ENCODE measurements around the gene SIMC1.
A peak's percentile ranks its signal among the peaks of the same experiment; 100 is the strongest.
"Not testable (repeated sequence)": the region's sequence is repeated elsewhere in the genome, so short reads cannot be mapped to it uniquely, and the experiment has no call there.

SIMC1 gene

GRCh38 chr5:176203086-176203485 is 35.1 kb upstream of the SIMC1 start:
- no peak for ATAC-seq
- no peak for TF ChIP-seq TSHZ2 (CRISPR knock-in tag; IDR thresholded peaks at IDR 0.05)
- no peak for TF ChIP-seq OSR1 (CRISPR knock-in tag; IDR thresholded peaks at IDR 0.05)
- no peak for TF ChIP-seq ZC3H10 (CRISPR knock-in tag; IDR thresholded peaks at IDR 0.05)
- no peak for TF ChIP-seq CREB5 (CRISPR knock-in tag; IDR thresholded peaks at IDR 0.05; ENCODE audit: low read depth)
- no peak for TF ChIP-seq ZNF70 (CRISPR knock-in tag; IDR thresholded peaks at IDR 0.05)
- no peak for TF ChIP-seq ZNF565 (CRISPR knock-in tag; conservative IDR thresholded peaks at IDR 0.05; ENCODE audit: low read depth)
- TF ChIP-seq PPARA (CRISPR knock-in tag; IDR thresholded peaks at IDR 0.05; ENCODE audit: borderline replicate concordance), result no peak
- TF ChIP-seq PATZ1 (CRISPR knock-in tag; IDR thresholded peaks at IDR 0.05; ENCODE audit: borderline replicate concordance), result no peak
- no peak for TF ChIP-seq SNAI2 (CRISPR knock-in tag; IDR thresholded peaks at IDR 0.05)

GRCh38 chr5:176203535-176203934 is 34.7 kb upstream of the SIMC1 start:
- ATAC-seq, result not testable (repeated sequence)

GRCh38 chr5:176214466-176215021 is 23.7 kb upstream of the SIMC1 start:
- not testable (repeated sequence) for ATAC-seq

GRCh38 chr5:176216393-176216916 is 21.8 kb upstream of the SIMC1 start:
- not testable (repeated sequence) for ATAC-seq

GRCh38 chr5:176217188-176217729 is 21.0 kb upstream of the SIMC1 start:
- ATAC-seq, result peak; percentile 27; the same call in 1 of the 3 replicates

- ATAC-seq, result not testable (repeated sequence)
Measured at GRCh38 chr5:176217764-176218163, 20.5 kb upstream of the SIMC1 start.

- not testable (repeated sequence) for ATAC-seq
Measured at GRCh38 chr5:176222006-176222405, 16.2 kb upstream of the SIMC1 start.

GRCh38 chr5:176228358-176228757 is 9.9 kb upstream of the SIMC1 start:
- ATAC-seq, result not testable (repeated sequence)

- ATAC-seq, result not testable (repeated sequence)
Measured at GRCh38 chr5:176233253-176233652, 5.0 kb upstream of the SIMC1 start.

GRCh38 chr5:176235155-176235554 is 3.1 kb upstream of the SIMC1 start:
- ATAC-seq, result peak; percentile 79

- peak; percentile 82 for ATAC-seq
Measured at GRCh38 chr5:176238645-176239283, 540 bp downstream of the SIMC1 start.

GRCh38 chr5:176239304-176239703 is 1.1 kb downstream of the SIMC1 start:
- peak; percentile 37 for ATAC-seq

- not testable (repeated sequence) for ATAC-seq
Measured at GRCh38 chr5:176244318-176244717, 6.1 kb downstream of the SIMC1 start.

- ATAC-seq, result not testable (repeated sequence)
Measured at GRCh38 chr5:176245074-176245473, 6.8 kb downstream of the SIMC1 start.

- ATAC-seq, result not testable (repeated sequence)
Measured at GRCh38 chr5:176245489-176245888, 7.3 kb downstream of the SIMC1 start.

GRCh38 chr5:176250691-176251090 is 12.5 kb downstream of the SIMC1 start:
- ATAC-seq, result not testable (repeated sequence)
